Hepatocyte (in vitro differentiated cells): ENCODE results near the gene PHEX.

Experiments used
- CTCF ChIP-seq: fragments of 200-600 bp; sonication (generic); IDR thresholded peaks from 2 replicates; pipeline ENCODE4 v1.5.1; 2016; ENCODE audit warnings: antibody characterized with exemption, mild to moderate bottlenecking; ENCODE audit not compliant: poor library complexity
- EZH2phosphoT487 ChIP-seq: fragments of 200-600 bp; sonication (generic); IDR thresholded peaks from one replicate; pipeline ENCODE4 v1.6.1; 2018; ENCODE audit warnings: antibody characterized with exemption, mild to moderate bottlenecking, low read depth, moderate library complexity; ENCODE audit not compliant: unreplicated experiment, severe bottlenecking

GRCh38 chrX:22105971-22106370, 73.8 kb downstream of the PHEX start:
- TF ChIP-seq CTCF (no peak), EZH2phosphoT487 (no peak)
